Type B pancreatic cell (in vitro differentiated cells): Measurements from ENCODE around the gene ZNF304. TPM values are rescaled to one million over a fixed set of nuclear protein-coding genes. Genes with fewer than 3 reads are reported as not detected.

Experiments used
- DNase-seq: peaks from one replicate; pipeline ENCODE4 v3.0.0; 2021; ENCODE audit warnings: mixed read lengths; ENCODE audit not compliant: unreplicated experiment; ENCODE audit errors: extremely low spot score
- H3K27ac Mint-ChIP-seq: 2 replicates; pipeline ENCODE4 v1.8.0; 2021; ENCODE audit warnings: mild to moderate bottlenecking, mixed read lengths
- H3K27me3 Mint-ChIP-seq: 2 replicates; pipeline ENCODE4 v1.8.0; 2021; ENCODE audit warnings: mixed read lengths
- H3K36me3 Mint-ChIP-seq: 2 replicates; pipeline ENCODE4 v1.8.0; 2021; ENCODE audit warnings: mixed read lengths
- H3K4me1 Mint-ChIP-seq: one replicate; pipeline ENCODE4 v1.8.0; 2021; ENCODE audit warnings: mixed read lengths; ENCODE audit not compliant: unreplicated experiment
- H3K4me3 Mint-ChIP-seq: 2 replicates; pipeline ENCODE4 v1.8.0; 2021; ENCODE audit warnings: mild to moderate bottlenecking, mixed read lengths
- H3K9me3 Mint-ChIP-seq: 2 replicates; pipeline ENCODE4 v1.8.0; 2021; ENCODE audit warnings: mixed read lengths
- total RNA-seq: library from RNA; stranded (reverse); gene quantifications from 2 replicates; pipeline ENCODE4 v1.2.1, GENCODE V29; 2021; ENCODE audit warnings: low replicate concordance
- TF ChIP-seq, protein P1 (sequence below): fragments of 200-600 bp; sonication (generic); conservative IDR thresholded peaks from 2 replicates; pipeline ENCODE4 v1.5.0; 2021; ENCODE audit warnings: antibody characterized with exemption, mild to moderate bottlenecking

Gene ZNF304
- total RNA-seq, 1 donor from 2014 or later: 12.1 TPM

DNA sequence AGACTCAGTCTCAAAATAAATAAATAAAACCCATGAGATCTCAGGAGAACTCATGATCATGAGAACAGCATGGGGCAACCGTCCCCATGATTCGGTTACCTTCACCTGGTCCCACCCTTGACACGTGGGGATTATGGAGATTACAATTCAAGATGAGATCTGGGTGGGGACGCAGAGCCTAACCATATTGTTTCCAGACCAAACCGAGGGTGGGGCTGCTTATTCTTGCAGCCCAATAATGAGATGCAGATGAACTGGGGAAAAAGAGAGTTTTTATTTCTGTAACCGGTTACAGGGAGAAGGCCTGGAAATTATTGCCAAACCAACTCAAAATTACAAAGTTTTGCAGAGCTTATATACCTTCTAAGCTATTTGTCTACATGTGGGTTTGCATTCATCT, 25.1 kb downstream of the ZNF304 start:
- H3K4me1 Mint-ChIP-seq: no peaks in the 10 kb centered on the region
- H3K27ac Mint-ChIP-seq: no peak overlapping the region
- no peak for DNase-seq
- peaks cover 10% of the 10 kb centered on the region for H3K9me3 Mint-ChIP-seq
- H3K27me3 Mint-ChIP-seq: no peaks in the 10 kb centered on the region
- peaks cover 71% of the 10 kb centered on the region for H3K36me3 Mint-ChIP-seq
- TF ChIP-seq, protein P1, sequence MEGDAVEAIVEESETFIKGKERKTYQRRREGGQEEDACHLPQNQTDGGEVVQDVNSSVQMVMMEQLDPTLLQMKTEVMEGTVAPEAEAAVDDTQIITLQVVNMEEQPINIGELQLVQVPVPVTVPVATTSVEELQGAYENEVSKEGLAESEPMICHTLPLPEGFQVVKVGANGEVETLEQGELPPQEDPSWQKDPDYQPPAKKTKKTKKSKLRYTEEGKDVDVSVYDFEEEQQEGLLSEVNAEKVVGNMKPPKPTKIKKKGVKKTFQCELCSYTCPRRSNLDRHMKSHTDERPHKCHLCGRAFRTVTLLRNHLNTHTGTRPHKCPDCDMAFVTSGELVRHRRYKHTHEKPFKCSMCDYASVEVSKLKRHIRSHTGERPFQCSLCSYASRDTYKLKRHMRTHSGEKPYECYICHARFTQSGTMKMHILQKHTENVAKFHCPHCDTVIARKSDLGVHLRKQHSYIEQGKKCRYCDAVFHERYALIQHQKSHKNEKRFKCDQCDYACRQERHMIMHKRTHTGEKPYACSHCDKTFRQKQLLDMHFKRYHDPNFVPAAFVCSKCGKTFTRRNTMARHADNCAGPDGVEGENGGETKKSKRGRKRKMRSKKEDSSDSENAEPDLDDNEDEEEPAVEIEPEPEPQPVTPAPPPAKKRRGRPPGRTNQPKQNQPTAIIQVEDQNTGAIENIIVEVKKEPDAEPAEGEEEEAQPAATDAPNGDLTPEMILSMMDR: no peak
- no peak overlapping the region for H3K4me3 Mint-ChIP-seq

DNA sequence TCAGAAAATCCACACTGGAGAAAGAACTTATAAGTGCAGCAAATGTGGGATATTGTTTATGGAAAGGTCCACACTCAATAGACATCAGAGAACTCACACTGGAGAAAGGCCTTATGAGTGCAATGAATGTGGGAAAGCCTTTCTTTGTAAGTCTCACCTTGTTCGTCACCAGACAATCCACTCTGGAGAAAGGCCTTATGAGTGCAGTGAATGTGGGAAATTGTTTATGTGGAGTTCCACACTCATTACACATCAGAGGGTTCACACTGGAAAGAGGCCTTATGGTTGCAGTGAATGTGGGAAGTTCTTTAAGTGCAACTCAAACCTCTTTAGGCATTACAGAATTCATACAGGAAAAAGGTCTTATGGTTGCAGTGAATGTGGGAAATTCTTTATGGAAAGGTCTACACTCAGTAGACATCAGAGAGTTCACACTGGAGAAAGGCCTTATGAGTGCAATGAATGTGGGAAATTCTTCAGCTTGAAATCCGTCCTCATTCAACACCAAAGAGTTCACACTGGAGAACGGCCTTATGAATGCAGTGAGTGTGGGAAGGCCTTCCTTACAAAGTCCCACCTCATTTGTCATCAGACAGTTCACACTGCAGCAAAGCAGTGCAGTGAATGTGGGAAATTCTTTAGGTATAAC, 26.6 kb downstream of the ZNF304 start:
- Mint-ChIP-seq H3K36me3 (peaks cover 58% of the 10 kb centered on the region), H3K27ac (no peak overlapping the region), H3K27me3 (no peaks in the 10 kb centered on the region), H3K4me3 (no peak overlapping the region), H3K9me3 (peaks cover 10% of the 10 kb centered on the region), H3K4me1 (no peaks in the 10 kb centered on the region)
- no peak for DNase-seq
- TF ChIP-seq, protein P1: no peak

DNA sequence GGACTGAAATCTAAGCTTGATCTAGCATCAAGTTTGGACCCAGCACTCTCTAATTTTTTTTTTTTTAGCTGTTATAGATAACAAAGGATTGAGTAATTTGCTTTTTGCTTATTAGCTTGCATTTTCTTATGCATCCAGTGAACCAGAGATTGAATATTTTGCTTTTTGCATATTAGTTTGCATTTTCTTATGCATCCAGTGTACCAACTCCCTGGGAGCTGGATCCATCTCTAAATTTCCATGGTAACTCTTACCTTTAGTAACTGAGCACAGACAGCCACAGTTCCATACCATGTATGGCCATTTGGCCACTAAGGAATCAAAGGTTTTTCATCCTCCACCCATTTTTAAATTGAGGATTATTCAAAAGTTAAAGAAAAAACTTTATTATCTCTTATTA, 29.9 kb downstream of the ZNF304 start:
- Mint-ChIP-seq H3K9me3 (peaks cover 4% of the 10 kb centered on the region), H3K4me3 (no peak overlapping the region), H3K27me3 (no peaks in the 10 kb centered on the region), H3K36me3 (peaks cover 32% of the 10 kb centered on the region), H3K4me1 (no peaks in the 10 kb centered on the region), H3K27ac (no peak overlapping the region)
- no peak for DNase-seq
- TF ChIP-seq, protein P1: no peak

DNA sequence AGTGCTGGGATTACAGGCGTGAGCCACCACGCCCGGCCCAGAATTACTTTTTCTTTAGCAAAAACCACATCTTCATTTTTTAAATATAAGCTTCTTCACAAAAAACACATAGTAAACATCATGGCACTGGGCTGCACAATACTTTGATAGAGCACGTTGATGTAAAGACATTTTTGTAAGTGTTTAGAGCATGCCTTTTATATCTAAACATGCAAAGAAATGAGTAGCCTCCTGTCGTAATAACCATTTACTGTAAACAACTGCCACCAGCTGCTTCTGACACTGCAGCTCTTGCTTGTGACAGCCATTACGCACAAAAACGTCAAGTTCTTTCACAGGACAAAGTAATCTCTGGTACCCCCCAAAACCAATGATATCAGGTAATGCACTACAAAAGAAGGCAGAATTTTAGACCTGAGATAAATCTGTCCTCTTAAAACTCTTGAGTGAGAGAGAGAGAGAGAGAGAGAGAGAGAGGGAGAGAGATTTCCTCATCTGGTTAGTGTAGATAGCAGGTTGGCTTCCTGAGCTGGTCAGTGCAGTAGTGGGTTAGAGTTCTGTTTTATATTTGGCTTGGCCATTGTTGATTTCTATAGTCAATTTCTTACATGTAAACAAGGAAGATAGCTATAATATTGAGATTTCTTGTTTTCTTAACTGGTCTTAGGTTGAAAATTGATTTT, 31.9 kb downstream of the ZNF304 start:
- H3K9me3 Mint-ChIP-seq: peaks cover 3% of the 10 kb centered on the region
- no peaks in the 10 kb centered on the region for H3K4me1 Mint-ChIP-seq
- H3K27me3 Mint-ChIP-seq: no peaks in the 10 kb centered on the region
- no peak for DNase-seq
- H3K36me3 Mint-ChIP-seq: peaks cover 16% of the 10 kb centered on the region
- no peak overlapping the region for H3K27ac Mint-ChIP-seq
- TF ChIP-seq, protein P1: no peak
- H3K4me3 Mint-ChIP-seq: no peak overlapping the region

DNA sequence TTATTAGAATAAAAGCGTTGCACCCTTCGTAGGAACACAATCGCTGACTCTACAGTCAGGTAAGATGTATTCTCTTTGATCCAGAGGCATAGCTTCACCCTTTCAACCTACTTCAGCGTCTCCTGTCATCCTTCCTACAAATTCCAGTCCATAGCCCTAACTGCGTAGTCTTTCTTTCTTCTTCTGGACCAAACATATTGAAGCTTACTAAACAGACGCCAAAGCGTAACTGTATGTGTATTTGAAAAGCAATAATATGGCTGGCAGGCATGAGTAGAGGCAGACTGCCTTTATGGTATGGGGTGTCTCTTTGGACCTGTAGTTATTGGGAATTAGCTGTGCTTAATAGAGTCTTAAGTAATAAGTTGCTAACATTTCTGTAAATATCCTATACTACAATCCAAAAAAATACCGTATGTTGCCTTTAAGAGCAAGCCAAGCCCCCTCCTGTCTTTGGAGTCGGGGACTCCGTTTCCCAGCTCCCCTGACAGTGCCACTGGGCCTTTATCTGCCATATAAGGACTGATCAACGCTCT, 38.2 kb downstream of the ZNF304 start:
- TF ChIP-seq, protein P1: no peak
- H3K27me3 Mint-ChIP-seq: no peaks in the 10 kb centered on the region
- H3K4me1 Mint-ChIP-seq: peaks cover 12% of the 10 kb centered on the region
- peaks cover 24% of the 10 kb centered on the region for H3K36me3 Mint-ChIP-seq
- H3K9me3 Mint-ChIP-seq: no peaks in the 10 kb centered on the region
- H3K27ac Mint-ChIP-seq: peak overlapping the region; percentile 98
- DNase-seq: no peak
- peak overlapping the region; percentile 97 for H3K4me3 Mint-ChIP-seq
